Gastrocnemius medialis (tissue), 4 donors: ENCODE data around the gene ABCB9. TPM values are rescaled to one million over a fixed set of nuclear protein-coding genes. Genes with fewer than 3 reads are reported as not detected.

ENCODE experiments used
- ATAC-seq, 2 donors: fragments of 150-250 bp; one replicate each; pipeline ENCODE4 v1.9.1; 2016
- DNase-seq, 2 donors: peaks; one replicate each; pipeline ENCODE4 v3.0.0-alpha.2; 2019
- H3K27ac ChIP-seq, 4 donors: fragments of 200-600 bp; sonication (generic); 1 replicate in 1 of 4; 2 replicates in 3 of 4; pipeline ENCODE4 v1.5.1; 2016 to 2018; ENCODE audit warnings: mild to moderate bottlenecking in 2 of 4, moderate library complexity in 1 of 4
- H3K27me3 ChIP-seq, 3 donors: fragments of 200-600 bp; sonication (generic) in 2 of 3; 1 replicate in 1 of 3; 2 replicates in 2 of 3; pipeline versions ENCODE4 v1.5.1 to v1.6.0; 2016 to 2019; ENCODE audit warnings: mild to moderate bottlenecking in 1 of 3, moderate library complexity in 1 of 3
- H3K36me3 ChIP-seq, 2 donors: fragments of 200-600 bp; sonication (generic) in 1 of 2; one replicate each; pipeline ENCODE4 v1.5.1; 2017 to 2018
- H3K4me1 ChIP-seq, 2 donors: fragments of 200-600 bp; sonication (generic) in 1 of 2; one replicate each; pipeline ENCODE4 v1.5.1; 2016 to 2017; ENCODE audit warnings: mild to moderate bottlenecking in 2 of 2
- H3K4me3 ChIP-seq, 4 donors: fragments of 200-600 bp; sonication (generic) in 3 of 4; 1 replicate in 1 of 4; 2 replicates in 3 of 4; pipeline ENCODE4 v1.5.1; 2016 to 2019; ENCODE audit warnings: mild to moderate bottlenecking in 2 of 4
- H3K9me3 ChIP-seq, 3 donors: fragments of 200-600 bp; sonication (generic) in 2 of 3; 1 replicate in 1 of 3; 2 replicates in 2 of 3; pipeline ENCODE4 v1.5.1; 2016 to 2019
- POLR2A ChIP-seq, 2 donors: fragments of 450-650 bp; IDR thresholded peaks; one replicate each; pipeline ENCODE4 v1.6.1; 2017; ENCODE audit warnings: antibody characterized with exemption in 2 of 2, mild to moderate bottlenecking in 2 of 2, moderate library complexity in 2 of 2
- in situ Hi-C, 4 donors: fragments of 200-750 bp; cut with MboI; loops; one replicate each; pipeline versions ENCODE4 v1.15.0 to v1.8.0; 2017; ENCODE audit warnings: low sequenced_read_pairs in 4 of 4
- intact Hi-C: fragments of 100-400 bp; cut with DNase I; formaldehyde crosslinking; loops from one replicate; pipeline ENCODE4 v1.15.1; 2023; ENCODE audit warnings: low total_unique reads
- total RNA-seq, 4 donors: library from RNA; depleted of rRNA; stranded (reverse); fragments of >200 nt; gene quantifications; one replicate each; pipeline versions ENCODE4 v1.1.0 to v1.2.3, GENCODE V29; 2016
- TF ChIP-seq, protein P1 (sequence below), 5 experiments: fragments of 450-650 bp in 3 of 5; fragments of 200-600 bp in 2 of 5; sonication (generic) in 2 of 5; IDR thresholded peaks in 4 of 5; conservative IDR thresholded peaks in 1 of 5; 1 replicate in 4 of 5; 2 replicates in 1 of 5; pipeline ENCODE4 v1.5.1; 2016 to 2019; ENCODE audit warnings: antibody characterized with exemption in 5 of 5, mild to moderate bottlenecking in 3 of 5, moderate library complexity in 3 of 5

Gene ABCB9
- total RNA-seq, 4 donors from 2014 or later, result 0.53 to 1.5 (median 0.99) TPM

DNA sequence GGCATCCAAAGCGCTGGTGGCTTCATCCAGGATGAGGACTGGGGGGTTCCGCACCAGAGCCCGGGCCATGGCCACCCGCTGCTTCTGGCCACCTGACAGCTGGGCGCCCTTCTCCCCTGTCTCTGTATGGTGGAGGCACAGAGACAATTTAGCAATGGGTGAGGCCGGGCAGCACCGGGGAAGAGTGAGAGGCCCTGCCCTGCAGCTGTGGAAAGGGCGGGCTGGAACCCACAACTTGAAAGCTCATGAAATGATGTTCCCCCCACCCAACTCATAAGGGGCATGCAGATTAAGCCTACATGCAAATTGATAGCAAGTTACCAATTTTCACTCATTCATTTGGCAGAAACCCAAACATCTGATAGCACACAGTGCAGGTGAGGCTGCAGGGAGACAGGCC is 34.1 kb downstream of the ABCB9 start:
- H3K36me3 ChIP-seq, result no peaks in the 10 kb centered on the region
- no peaks in the 10 kb centered on the region for H3K27me3 ChIP-seq
- ATAC-seq (no peak), DNase-seq (no peak)
- no peaks in the 10 kb centered on the region for H3K9me3 ChIP-seq
- intact Hi-C loops, result no loop called here
- H3K4me3 ChIP-seq, result no peak overlapping the region
- no peak for TF ChIP-seq POLR2A (IDR thresholded peaks at IDR 0.05)
- TF ChIP-seq, protein P1, sequence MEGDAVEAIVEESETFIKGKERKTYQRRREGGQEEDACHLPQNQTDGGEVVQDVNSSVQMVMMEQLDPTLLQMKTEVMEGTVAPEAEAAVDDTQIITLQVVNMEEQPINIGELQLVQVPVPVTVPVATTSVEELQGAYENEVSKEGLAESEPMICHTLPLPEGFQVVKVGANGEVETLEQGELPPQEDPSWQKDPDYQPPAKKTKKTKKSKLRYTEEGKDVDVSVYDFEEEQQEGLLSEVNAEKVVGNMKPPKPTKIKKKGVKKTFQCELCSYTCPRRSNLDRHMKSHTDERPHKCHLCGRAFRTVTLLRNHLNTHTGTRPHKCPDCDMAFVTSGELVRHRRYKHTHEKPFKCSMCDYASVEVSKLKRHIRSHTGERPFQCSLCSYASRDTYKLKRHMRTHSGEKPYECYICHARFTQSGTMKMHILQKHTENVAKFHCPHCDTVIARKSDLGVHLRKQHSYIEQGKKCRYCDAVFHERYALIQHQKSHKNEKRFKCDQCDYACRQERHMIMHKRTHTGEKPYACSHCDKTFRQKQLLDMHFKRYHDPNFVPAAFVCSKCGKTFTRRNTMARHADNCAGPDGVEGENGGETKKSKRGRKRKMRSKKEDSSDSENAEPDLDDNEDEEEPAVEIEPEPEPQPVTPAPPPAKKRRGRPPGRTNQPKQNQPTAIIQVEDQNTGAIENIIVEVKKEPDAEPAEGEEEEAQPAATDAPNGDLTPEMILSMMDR (IDR thresholded peaks at IDR 0.05 in 4 of 5, conservative IDR thresholded peaks at IDR 0.05 in 1 of 5), result no peak
- H3K27ac ChIP-seq, result no peak overlapping the region
- in situ Hi-C loops, result no loop called here
- peaks cover 0 to 6% of the 10 kb centered on the region in 2 donors for H3K4me1 ChIP-seq

DNA sequence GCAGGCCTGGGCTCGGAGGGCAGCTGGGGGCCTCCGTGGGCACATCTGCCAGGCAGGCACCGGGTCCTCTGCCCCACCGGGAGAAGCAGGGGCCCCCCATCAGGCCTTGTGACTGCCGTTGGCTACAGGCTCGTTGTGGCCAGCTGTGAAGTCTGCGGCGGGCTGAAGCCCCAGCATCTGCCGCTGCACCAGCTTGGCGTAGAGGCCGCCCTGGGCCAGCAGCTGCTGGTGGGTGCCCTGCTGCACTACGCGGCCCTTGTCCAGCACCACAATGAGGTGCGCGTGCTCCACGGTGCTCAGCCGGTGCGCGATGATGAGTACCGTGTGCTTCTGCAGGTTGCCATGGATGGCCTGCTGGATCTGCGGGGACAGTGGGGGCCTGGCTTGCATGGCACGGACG is 36.5 kb downstream of the ABCB9 start:
- Histone ChIP-seq H3K9me3 (no peaks in the 10 kb centered on the region), H3K27me3 (no peaks in the 10 kb centered on the region), H3K36me3 (no peaks in the 10 kb centered on the region), H3K4me3 (no peak overlapping the region), H3K4me1 (no peaks in the 10 kb centered on the region), H3K27ac (no peak overlapping the region)
- in situ Hi-C loops (no loop called here), intact Hi-C loops (no loop called here)
- TF ChIP-seq POLR2A (IDR thresholded peaks at IDR 0.05), result no peak
- TF ChIP-seq, protein P1 (IDR thresholded peaks at IDR 0.05 in 4 of 5, conservative IDR thresholded peaks at IDR 0.05 in 1 of 5), result no peak
- no peak for ATAC-seq
- no peak for DNase-seq

GRCh38 chr12:122929148-122929538 is 37.1 kb downstream of the ABCB9 start:
- H3K36me3 ChIP-seq, result no peaks in the 10 kb centered on the region
- intact Hi-C loops, result no loop called here
- H3K27me3 ChIP-seq, result no peaks in the 10 kb centered on the region
- no peak overlapping the region for H3K27ac ChIP-seq
- TF ChIP-seq, protein P1 (IDR thresholded peaks at IDR 0.05 in 4 of 5, conservative IDR thresholded peaks at IDR 0.05 in 1 of 5), result no peak
- ATAC-seq (no peak), DNase-seq (no peak)
- no peak overlapping the region for H3K4me3 ChIP-seq
- H3K4me1 ChIP-seq, result no peaks in the 10 kb centered on the region
- H3K9me3 ChIP-seq, result no peaks in the 10 kb centered on the region
- in situ Hi-C loops, result no loop called here

GRCh38 chr12:122928404-122929147 is 37.7 kb downstream of the ABCB9 start:
- Histone ChIP-seq H3K4me1 (no peaks in the 10 kb centered on the region), H3K9me3 (no peaks in the 10 kb centered on the region), H3K4me3 (no peak overlapping the region), H3K27me3 (no peaks in the 10 kb centered on the region), H3K36me3 (no peaks in the 10 kb centered on the region), H3K27ac (no peak overlapping the region)
- in situ Hi-C loops, result no loop called here
- no peak for ATAC-seq
- no peak for DNase-seq
- intact Hi-C loops, result no loop called here
- TF ChIP-seq POLR2A (IDR thresholded peaks at IDR 0.05), result no peak
- TF ChIP-seq, protein P1 (IDR thresholded peaks at IDR 0.05 in 4 of 5, conservative IDR thresholded peaks at IDR 0.05 in 1 of 5), result no peak
